ENCODE data around the gene ARPP21. TPM values are rescaled to one million over a fixed set of nuclear protein-coding genes. Genes with fewer than 3 reads are reported as not detected.

ARPP21 gene
- polyA plus RNA-seq, 1 of the 3 experiments (the other 2 are of a cell fraction), result 1.6 TPM

- no peak for TF ChIP-seq FOXJ3 (CRISPR knock-in tag; IDR thresholded peaks at IDR 0.05)
- TF ChIP-seq SIN3A (IDR thresholded peaks at IDR 0.05; ENCODE audit: borderline replicate concordance, low read depth, low read length), result no peak
- no peak for TF ChIP-seq RAD21 (IDR thresholded peaks at IDR 0.05; ENCODE audit: low read length)
- no peak for TF ChIP-seq MXI1 (IDR thresholded peaks at IDR 0.05; ENCODE audit: low read depth, low read length)
- no peak for TF ChIP-seq RXRA (IDR thresholded peaks at IDR 0.05; ENCODE audit: borderline replicate concordance, low read depth)
- no peak for TF ChIP-seq GABPA (IDR thresholded peaks at IDR 0.05; ENCODE audit: low read depth)
- no peak for TF ChIP-seq YY1 (IDR thresholded peaks at IDR 0.05; ENCODE audit: low read depth)
- TF ChIP-seq FOXM1 (IDR thresholded peaks at IDR 0.05; ENCODE audit: low read depth), result no peak
- TF ChIP-seq IRF3 (IDR thresholded peaks at IDR 0.05; ENCODE audit: low read depth, low read length), result no peak
- TF ChIP-seq JUND (IDR thresholded peaks at IDR 0.05), result peak; percentile 69
- no peak for TF ChIP-seq NRF1 (IDR thresholded peaks at IDR 0.05; ENCODE audit: low read depth, low read length)
- no peak for TF ChIP-seq USF1 (IDR thresholded peaks at IDR 0.05; ENCODE audit: borderline replicate concordance, low read depth)
Observed at GRCh38 chr3:35777563-35778554, 138.5 kb downstream of the ARPP21 start (continued).

DNA sequence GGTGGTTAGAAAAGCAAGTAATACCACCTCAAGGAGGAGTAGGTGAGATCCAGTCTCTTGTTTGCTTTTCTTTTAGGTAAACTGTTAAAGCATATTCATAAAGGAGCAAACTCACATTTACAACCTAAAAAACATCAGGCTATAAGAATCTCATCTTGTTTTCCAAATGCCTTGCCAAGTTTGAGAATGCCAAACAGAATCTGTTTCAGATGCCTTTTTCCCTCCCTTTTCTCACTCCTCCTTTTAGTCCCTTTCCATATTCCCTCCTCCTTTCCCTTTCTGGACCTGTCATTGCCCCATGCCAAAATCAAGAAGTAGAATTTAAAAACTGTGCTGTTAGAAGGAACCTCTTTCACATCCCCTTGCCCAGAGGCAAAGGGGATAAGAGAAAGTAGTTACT, 140.3 kb downstream of the ARPP21 start:
- ChIA-PET POLR2A (no interaction called here), CTCF (interaction anchor here (1.4 kb wide), 1 partner anchor 186 kb away, joined by 3 read pairs; no protein-coding TSS in a partner anchor)
- TF ChIP-seq CHD2 (IDR thresholded peaks at IDR 0.05; ENCODE audit: low read length, partially characterized antibody) (no peak), CTCF (IDR thresholded peaks at IDR 0.05) (no peak), TEAD4 (IDR thresholded peaks at IDR 0.05; ENCODE audit: borderline replicate concordance, insufficient read depth) (no peak), GABPA (IDR thresholded peaks at IDR 0.05; ENCODE audit: low read depth) (no peak), USF2 (IDR thresholded peaks at IDR 0.05; ENCODE audit: borderline replicate concordance, low read depth, low read length) (no peak), MEF2A (IDR thresholded peaks at IDR 0.05; ENCODE audit: borderline replicate concordance, low read depth) (no peak), RCOR1 (IDR thresholded peaks at IDR 0.05; ENCODE audit: low read length) (no peak), GATA2 (CRISPR knock-in tag; IDR thresholded peaks at IDR 0.05) (no peak), SMC3 (IDR thresholded peaks at IDR 0.05; ENCODE audit: low read depth, low read length) (no peak), RAD21 (IDR thresholded peaks at IDR 0.05; ENCODE audit: low read length) (no peak), FOXM1 (IDR thresholded peaks at IDR 0.05; ENCODE audit: low read depth) (no peak), RFX5 (IDR thresholded peaks at IDR 0.05; ENCODE audit: low read length) (no peak), JUND (IDR thresholded peaks at IDR 0.05) (no peak)
- TF ChIP-seq, protein P1, sequence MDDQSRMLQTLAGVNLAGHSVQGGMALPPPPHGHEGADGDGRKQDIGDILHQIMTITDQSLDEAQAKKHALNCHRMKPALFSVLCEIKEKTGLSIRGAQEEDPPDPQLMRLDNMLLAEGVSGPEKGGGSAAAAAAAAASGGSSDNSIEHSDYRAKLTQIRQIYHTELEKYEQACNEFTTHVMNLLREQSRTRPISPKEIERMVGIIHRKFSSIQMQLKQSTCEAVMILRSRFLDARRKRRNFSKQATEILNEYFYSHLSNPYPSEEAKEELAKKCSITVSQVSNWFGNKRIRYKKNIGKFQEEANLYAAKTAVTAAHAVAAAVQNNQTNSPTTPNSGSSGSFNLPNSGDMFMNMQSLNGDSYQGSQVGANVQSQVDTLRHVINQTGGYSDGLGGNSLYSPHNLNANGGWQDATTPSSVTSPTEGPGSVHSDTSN (IDR thresholded peaks at IDR 0.05), result no peak
- TF ChIP-seq, protein P2, sequence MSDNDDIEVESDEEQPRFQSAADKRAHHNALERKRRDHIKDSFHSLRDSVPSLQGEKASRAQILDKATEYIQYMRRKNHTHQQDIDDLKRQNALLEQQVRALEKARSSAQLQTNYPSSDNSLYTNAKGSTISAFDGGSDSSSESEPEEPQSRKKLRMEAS (IDR thresholded peaks at IDR 0.05; ENCODE audit: low read depth), result no peak
- H3K4me1 ChIP-seq (ENCODE audit: control insufficient read depth in 1 of 2, insufficient read depth in 2 of 2, low read depth in 1 of 2, low read length in 1 of 2), result peaks cover 4 to 6% of the 10 kb centered on the region in 2 experiments; a peak in 1 of 4 replicates
- H4K20me1 ChIP-seq (ENCODE audit: insufficient read depth), result no peaks in the 10 kb centered on the region
- DNase-seq, result no peak
- H3K4me2 ChIP-seq, result no peak overlapping the region
- no peak overlapping the region for H2AFZ ChIP-seq (ENCODE audit: low read depth)
- H3F3A ChIP-seq (replicated peaks; ENCODE audit: insufficient read depth), result no peaks in the 10 kb centered on the region
- H3K9ac ChIP-seq, result no peak overlapping the region
- no peak overlapping the region for H3K4me3 ChIP-seq (ENCODE audit: low read depth in 2 of 2, low read length in 1 of 2)
- no peaks in the 10 kb centered on the region for H3K27me3 ChIP-seq (ENCODE audit: insufficient read depth)
- no peaks in the 10 kb centered on the region for H3K9me2 ChIP-seq
- no peak overlapping the region for H3K27ac ChIP-seq (ENCODE audit: low read depth in 2 of 2, low read length in 1 of 2)
- H3K79me2 ChIP-seq (ENCODE audit: insufficient read depth), result no peaks in the 10 kb centered on the region
- peaks cover 0 to 4% of the 10 kb centered on the region in 2 experiments for H3K36me3 ChIP-seq (replicated peaks in 1 of 2; ENCODE audit: control insufficient read depth in 1 of 2, insufficient read depth in 2 of 2, low read length in 1 of 2)
- no peaks in the 10 kb centered on the region; the same call in 1 of the 2 replicates for H3K9me3 ChIP-seq

All from SK-N-SH (cell line).